GM12878 (cell line): Measurements from ENCODE around the gene MAPK8IP3.

Source experiments
- EZH2 ChIP-seq: IDR thresholded peaks from 2 replicates; pipeline ENCODE4 v1.6.1; 2012; ENCODE audit warnings: low read depth, mild to moderate bottlenecking, control low read depth, inconsistent platforms, low read length, borderline replicate concordance; ENCODE audit not compliant: control insufficient read depth
- MXI1 ChIP-seq: fragments of 150-350 bp; IDR thresholded peaks from 2 replicates; pipeline ENCODE4 v1.6.1; 2011; ENCODE audit warnings: low read depth, mild to moderate bottlenecking, inconsistent platforms, low read length, improper control_type of control experiment
- POLR2A ChIP-seq: IDR thresholded peaks from 2 replicates; pipeline ENCODE4 v1.6.1; 2011; ENCODE audit warnings: low read depth, mild to moderate bottlenecking, low read length
- POLR2AphosphoS2 ChIP-seq: IDR thresholded peaks from 2 replicates; pipeline ENCODE4 v1.6.1; 2011; ENCODE audit warnings: low read depth, mild to moderate bottlenecking, low read length, improper control_type of control experiment, moderate library complexity
- RAD51 ChIP-seq: fragments of 450-650 bp; IDR thresholded peaks from 2 replicates; pipeline ENCODE4 v1.6.1; 2016; ENCODE audit warnings: moderate library complexity, mild to moderate bottlenecking, inconsistent platforms
- RFX5 ChIP-seq: IDR thresholded peaks from 2 replicates; pipeline ENCODE4 v1.6.1; 2011; ENCODE audit warnings: low read depth, low read length, improper control_type of control experiment
- USF2 ChIP-seq: IDR thresholded peaks from 2 replicates; pipeline ENCODE4 v1.6.1; 2011; ENCODE audit warnings: low read depth, low read length, improper control_type of control experiment, borderline replicate concordance
- ZBTB33 ChIP-seq: fragments of 450-650 bp; IDR thresholded peaks from 2 replicates; pipeline ENCODE4 v1.6.1; 2017; ENCODE audit warnings: mild to moderate bottlenecking
- ZNF217 ChIP-seq: fragments of 450-650 bp; IDR thresholded peaks from 2 replicates; pipeline ENCODE4 v1.6.1; 2017; ENCODE audit warnings: antibody characterized with exemption, mild to moderate bottlenecking
- ZNF592 ChIP-seq: fragments of 450-650 bp; IDR thresholded peaks from 2 replicates; pipeline ENCODE4 v1.6.1; 2017; ENCODE audit warnings: mild to moderate bottlenecking, moderate library complexity
- TF ChIP-seq, protein P1 (sequence below), 3 experiments: IDR thresholded peaks in 2 of 3; conservative IDR thresholded peaks in 1 of 3; 2 replicates each; pipeline ENCODE4 v1.5.1; 2011; ENCODE audit warnings: low read depth in 3 of 3, low read length in 3 of 3, mild to moderate bottlenecking in 3 of 3, control low read depth in 2 of 3, moderate library complexity in 2 of 3, inconsistent platforms in 1 of 3, mixed read lengths in 1 of 3; ENCODE audit not compliant: control insufficient read depth in 2 of 3, insufficient read depth in 1 of 3; ENCODE audit errors: extremely low read depth in 1 of 3

- TF ChIP-seq EZH2 = no peak
- no peak for TF ChIP-seq MXI1
- no peak for TF ChIP-seq ZBTB33
- TF ChIP-seq, protein P1, sequence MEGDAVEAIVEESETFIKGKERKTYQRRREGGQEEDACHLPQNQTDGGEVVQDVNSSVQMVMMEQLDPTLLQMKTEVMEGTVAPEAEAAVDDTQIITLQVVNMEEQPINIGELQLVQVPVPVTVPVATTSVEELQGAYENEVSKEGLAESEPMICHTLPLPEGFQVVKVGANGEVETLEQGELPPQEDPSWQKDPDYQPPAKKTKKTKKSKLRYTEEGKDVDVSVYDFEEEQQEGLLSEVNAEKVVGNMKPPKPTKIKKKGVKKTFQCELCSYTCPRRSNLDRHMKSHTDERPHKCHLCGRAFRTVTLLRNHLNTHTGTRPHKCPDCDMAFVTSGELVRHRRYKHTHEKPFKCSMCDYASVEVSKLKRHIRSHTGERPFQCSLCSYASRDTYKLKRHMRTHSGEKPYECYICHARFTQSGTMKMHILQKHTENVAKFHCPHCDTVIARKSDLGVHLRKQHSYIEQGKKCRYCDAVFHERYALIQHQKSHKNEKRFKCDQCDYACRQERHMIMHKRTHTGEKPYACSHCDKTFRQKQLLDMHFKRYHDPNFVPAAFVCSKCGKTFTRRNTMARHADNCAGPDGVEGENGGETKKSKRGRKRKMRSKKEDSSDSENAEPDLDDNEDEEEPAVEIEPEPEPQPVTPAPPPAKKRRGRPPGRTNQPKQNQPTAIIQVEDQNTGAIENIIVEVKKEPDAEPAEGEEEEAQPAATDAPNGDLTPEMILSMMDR (IDR thresholded peaks at IDR 0.05 in 2 of 3, conservative IDR thresholded peaks at IDR 0.05 in 1 of 3; ENCODE audit: control insufficient read depth in 2 of 3, extremely low read depth in 1 of 3, insufficient read depth in 1 of 3, low read depth in 3 of 3, low read length in 3 of 3) = no peak
- 0 out of 2 replicates have a peak, but pooled peaks have one; percentile 8 for TF ChIP-seq POLR2A
- no peak for TF ChIP-seq RFX5
- no peak for TF ChIP-seq USF2
- no peak for TF ChIP-seq ZNF592
- no peak for TF ChIP-seq ZNF217
- no peak for TF ChIP-seq RAD51
- no peak for TF ChIP-seq POLR2AphosphoS2
These were observed 2.2 kb downstream of the MAPK8IP3 start for GRCh38 chr16:1708083-1708767.
